AG04450 (cell line): ENCODE results near the gene CDH4. TPM values are rescaled to one million over a fixed set of nuclear protein-coding genes. Genes with fewer than 3 reads are reported as not detected.

Experiments
- CTCF ChIA-PET: fragments of 300-600, 350-600 bp; formaldehyde crosslinking; extraction: SDS; loops from one replicate; lab custom pipeline; 2022; ENCODE audit warnings: antibody characterized with exemption, inconsistent platforms; lab: Charles Lee
- POLR2A ChIA-PET: fragments of 350-600 bp; formaldehyde crosslinking; extraction: SDS; loops from one replicate; lab custom pipeline; 2021; ENCODE audit warnings: antibody characterized with exemption, inconsistent platforms; lab: Yijun Ruan, JAX
- DNase-seq: peaks from one replicate; pipeline ENCODE4 v3.0.0-alpha.2; 2011; ENCODE audit warnings: low read depth, low spot score
- H3K27ac ChIP-seq: one replicate; pipeline ENCODE4 v1.5.1; 2012; ENCODE audit warnings: low read depth, low read length, control low read depth
- H3K27me3 ChIP-seq: one replicate; pipeline ENCODE4 v1.6.0; 2012; ENCODE audit warnings: low read length; ENCODE audit not compliant: control insufficient read depth, insufficient read depth
- H3K4me3 ChIP-seq: 2 replicates; pipeline ENCODE4 v1.5.1; 2011; ENCODE audit warnings: mild to moderate bottlenecking, low read depth, low read length, control low read depth
- H3K9me3 ChIP-seq: 2 replicates; pipeline ENCODE4 v1.5.1; 2012; ENCODE audit warnings: low read length; ENCODE audit not compliant: control insufficient read depth, insufficient read depth
- polyA plus RNA-seq: library from polyadenylated mRNA; depleted of rRNA; stranded (reverse); fragments of >200 nt; gene quantifications from 2 replicates; pipeline ENCODE4 v1.2.3, GENCODE V29; 2011
- TF ChIP-seq, protein P1 (sequence below): IDR thresholded peaks from 2 replicates; pipeline ENCODE4 v1.5.1; 2011; ENCODE audit warnings: low read depth, low read length, control low read depth, inconsistent platforms

CDH4 gene
- polyA plus RNA-seq, 1 experiment = 1.6 TPM

DNA sequence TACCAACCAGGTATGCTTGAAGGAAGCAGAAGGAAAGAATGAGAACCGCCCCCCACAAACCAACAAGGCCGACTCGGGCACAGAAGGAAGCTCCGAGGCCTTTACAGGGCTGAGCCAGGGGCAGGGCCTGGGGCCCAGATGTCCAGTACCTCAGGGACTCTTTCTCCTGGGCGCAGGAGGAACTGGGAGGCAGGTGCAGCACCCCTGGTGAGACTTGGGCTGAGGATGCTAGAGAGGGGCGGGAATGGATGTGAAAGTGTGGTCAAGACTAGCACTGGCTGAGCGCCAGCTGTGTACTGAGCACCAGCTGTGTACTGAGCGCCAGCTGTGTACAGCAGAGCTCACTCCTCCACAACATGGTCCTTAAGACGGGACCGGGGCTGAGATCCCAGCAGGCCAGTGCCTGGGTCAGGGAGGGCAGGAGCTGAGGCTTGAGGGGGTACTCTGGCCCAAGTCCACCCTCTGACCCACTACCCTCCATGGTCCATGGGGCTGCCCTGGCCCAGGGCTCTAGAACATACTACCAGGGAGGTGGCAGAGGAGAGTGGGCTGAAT is 444.2 kb downstream of the CDH4 start:
- peaks cover 5% of the 10 kb centered on the region; the same call in 1 of the 2 replicates for H3K9me3 ChIP-seq
- no peak overlapping the region for H3K4me3 ChIP-seq
- ChIA-PET CTCF (no interaction called here), POLR2A (no interaction called here)
- no peak for DNase-seq
- no peaks in the 10 kb centered on the region for H3K27me3 ChIP-seq
- no peak overlapping the region for H3K27ac ChIP-seq
- TF ChIP-seq, protein P1, sequence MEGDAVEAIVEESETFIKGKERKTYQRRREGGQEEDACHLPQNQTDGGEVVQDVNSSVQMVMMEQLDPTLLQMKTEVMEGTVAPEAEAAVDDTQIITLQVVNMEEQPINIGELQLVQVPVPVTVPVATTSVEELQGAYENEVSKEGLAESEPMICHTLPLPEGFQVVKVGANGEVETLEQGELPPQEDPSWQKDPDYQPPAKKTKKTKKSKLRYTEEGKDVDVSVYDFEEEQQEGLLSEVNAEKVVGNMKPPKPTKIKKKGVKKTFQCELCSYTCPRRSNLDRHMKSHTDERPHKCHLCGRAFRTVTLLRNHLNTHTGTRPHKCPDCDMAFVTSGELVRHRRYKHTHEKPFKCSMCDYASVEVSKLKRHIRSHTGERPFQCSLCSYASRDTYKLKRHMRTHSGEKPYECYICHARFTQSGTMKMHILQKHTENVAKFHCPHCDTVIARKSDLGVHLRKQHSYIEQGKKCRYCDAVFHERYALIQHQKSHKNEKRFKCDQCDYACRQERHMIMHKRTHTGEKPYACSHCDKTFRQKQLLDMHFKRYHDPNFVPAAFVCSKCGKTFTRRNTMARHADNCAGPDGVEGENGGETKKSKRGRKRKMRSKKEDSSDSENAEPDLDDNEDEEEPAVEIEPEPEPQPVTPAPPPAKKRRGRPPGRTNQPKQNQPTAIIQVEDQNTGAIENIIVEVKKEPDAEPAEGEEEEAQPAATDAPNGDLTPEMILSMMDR = no peak

DNA sequence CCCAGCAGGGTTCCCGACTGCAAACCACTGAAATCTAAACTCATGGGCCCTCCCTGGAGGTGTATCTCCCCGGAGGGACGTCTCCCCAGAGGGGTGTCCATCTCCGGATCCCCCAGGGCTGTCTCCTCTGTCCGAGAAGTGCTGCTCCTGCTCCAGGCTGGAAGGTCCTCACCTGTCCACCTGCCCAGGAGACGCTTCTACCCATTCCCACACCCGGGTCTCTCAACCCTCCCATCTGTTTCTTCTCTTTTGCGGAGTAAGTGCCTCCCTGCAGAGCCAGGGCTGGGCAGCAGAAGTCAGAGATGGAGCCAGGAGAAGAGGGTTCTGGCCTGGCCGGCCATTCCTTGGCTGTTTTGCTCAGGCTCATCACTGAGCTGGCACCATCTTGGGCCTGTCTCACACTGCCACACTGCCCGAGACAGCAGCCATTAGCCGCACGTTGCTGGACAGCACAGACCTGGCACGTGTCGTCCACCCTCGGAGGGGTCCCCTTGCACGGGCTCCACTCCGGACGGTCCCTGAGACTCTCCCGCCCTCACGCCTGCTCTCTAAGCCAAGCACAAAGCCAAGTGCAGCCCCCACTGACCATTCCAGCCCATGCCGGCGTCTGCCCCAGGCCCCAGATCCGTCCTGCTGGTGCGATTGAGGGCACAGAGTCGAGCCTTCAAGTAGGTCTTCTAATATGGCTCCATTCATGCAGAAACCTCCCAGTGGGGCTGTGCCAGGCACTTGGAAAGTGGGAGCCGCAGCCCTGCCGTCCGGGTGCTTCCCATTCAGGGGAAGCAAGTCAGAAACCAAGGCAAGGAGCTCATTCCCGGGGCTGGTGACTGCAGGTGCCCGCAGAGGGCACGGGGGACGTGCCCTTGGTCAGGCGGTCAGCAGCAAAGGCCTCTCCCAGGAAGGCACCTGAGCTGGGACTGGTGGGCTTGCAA is 445.9 kb downstream of the CDH4 start:
- no peaks in the 10 kb centered on the region for H3K27me3 ChIP-seq
- TF ChIP-seq, protein P1 = no peak
- no peak for DNase-seq
- H3K27ac ChIP-seq = no peak overlapping the region
- H3K4me3 ChIP-seq = no peak overlapping the region
- ChIA-PET POLR2A (no interaction called here), CTCF (no interaction called here)
- H3K9me3 ChIP-seq = peaks cover 5% of the 10 kb centered on the region; the same call in 1 of the 2 replicates

DNA sequence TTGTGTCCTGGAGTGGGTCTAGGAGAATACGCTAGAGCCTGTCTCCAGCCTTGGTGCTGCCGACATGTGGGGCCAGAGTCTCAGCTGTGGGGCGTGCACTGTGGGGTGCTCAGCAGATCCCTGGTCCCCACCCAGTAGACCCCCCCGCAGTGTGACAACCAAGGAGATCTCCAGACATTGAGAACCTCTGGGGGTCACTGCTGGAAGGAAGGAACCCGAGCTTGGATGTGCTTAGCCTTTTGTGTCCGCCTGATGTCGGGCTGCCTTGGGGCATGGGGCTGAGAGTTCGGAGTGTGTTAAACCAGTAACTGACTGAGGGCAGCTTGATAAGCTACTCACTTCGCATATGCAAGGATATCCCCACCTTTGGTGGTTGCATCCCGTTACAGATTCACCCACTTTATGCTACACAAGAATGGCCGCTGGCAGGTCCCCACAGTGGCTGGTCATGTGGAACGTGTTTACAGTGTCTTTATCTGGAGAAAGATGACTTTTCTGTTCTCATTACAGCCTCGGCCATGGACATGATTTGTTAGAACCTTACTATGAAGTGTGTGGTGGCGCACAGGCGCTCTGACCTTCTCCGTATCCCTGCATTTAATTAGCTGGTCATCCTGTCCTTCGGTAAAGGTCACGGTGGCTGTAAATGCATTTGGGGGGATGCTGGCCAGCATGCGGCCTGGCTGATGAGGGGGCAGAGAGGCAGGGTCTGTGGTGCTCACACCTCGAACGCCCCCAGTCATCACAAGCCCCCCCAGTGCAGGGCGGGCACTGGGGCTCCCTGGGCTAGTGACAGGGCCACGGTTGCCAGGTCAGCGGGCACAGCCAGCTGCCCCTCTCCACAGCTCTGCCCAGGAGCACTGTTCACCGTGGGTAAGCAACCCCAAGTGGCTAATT is 446.8 kb downstream of the CDH4 start:
- TF ChIP-seq, protein P1 = no peak
- ChIA-PET CTCF (no interaction called here), POLR2A (no interaction called here)
- Histone ChIP-seq H3K27me3 (no peaks in the 10 kb centered on the region), H3K9me3 (peaks cover 5% of the 10 kb centered on the region; the same call in 1 of the 2 replicates), H3K4me3 (no peak overlapping the region), H3K27ac (no peak overlapping the region)
- no peak for DNase-seq

DNA sequence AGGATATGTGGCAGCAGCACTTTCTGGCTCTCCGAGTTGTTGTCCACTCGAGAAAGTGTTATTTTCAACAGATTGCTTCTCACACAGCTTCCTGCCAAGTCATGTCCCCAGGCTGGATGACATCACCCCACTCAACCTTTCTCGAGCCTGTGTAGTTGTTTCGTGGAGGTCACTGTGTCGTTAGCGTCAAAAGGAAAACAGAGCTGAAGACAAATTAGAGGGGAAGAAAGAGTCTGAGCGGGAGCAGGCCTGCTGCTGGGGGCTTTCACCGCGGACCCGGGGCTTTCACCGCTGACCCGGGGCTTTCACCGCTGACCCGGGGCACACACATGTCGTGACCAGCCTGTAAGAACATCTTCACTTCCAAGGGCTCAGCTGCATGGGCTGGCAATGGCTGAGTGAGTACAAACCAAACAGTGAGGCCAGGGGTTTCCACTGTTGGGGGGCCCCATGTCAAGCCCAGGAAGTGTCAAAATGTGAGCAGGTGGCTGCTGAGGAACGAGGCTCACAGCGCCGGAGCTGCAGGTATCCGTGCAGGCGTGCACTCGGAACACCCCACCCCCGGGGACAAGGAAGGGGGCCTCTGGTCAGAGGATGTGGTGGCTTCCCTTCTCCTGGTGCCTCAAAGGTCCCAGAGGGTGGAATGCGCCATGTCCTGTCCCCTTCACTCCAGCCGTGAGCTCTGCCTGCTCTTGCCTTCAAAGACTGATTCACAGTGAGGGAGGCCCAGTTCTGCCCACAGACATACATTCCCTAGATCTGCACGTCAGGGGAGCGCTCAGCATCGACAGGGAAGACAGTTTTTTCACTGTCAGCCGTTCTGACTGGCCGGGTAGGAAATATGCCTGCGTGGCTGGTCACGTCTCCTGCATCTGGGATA is 447.7 kb downstream of the CDH4 start:
- no peak overlapping the region for H3K4me3 ChIP-seq
- TF ChIP-seq, protein P1 = no peak
- no peak overlapping the region for H3K27ac ChIP-seq
- POLR2A ChIA-PET = no interaction called here
- DNase-seq = no peak
- CTCF ChIA-PET = no interaction called here
- peaks cover 5% of the 10 kb centered on the region; the same call in 1 of the 2 replicates for H3K9me3 ChIP-seq
- H3K27me3 ChIP-seq = peaks cover 2% of the 10 kb centered on the region
